GM12875 (cell line): ENCODE data around the gene ZFP36.
A peak's percentile ranks its signal among the peaks of the same experiment; 100 is the strongest.

Experiments
- H3K4me3 ChIP-seq: one replicate; pipeline ENCODE4 v1.5.1; 2011; ENCODE audit warnings: low read depth, low read length, control low read depth
- TF ChIP-seq, protein P1 (sequence below): IDR thresholded peaks from 2 replicates; pipeline ENCODE4 v1.5.1; 2011; ENCODE audit warnings: low read depth, mild to moderate bottlenecking, control low read depth, inconsistent platforms, low read length, moderate library complexity, borderline replicate concordance; ENCODE audit not compliant: insufficient read depth

Gene ZFP36

GRCh38 chr19:39433480-39434079, 26.9 kb downstream of the ZFP36 start:
- TF ChIP-seq, protein P1, sequence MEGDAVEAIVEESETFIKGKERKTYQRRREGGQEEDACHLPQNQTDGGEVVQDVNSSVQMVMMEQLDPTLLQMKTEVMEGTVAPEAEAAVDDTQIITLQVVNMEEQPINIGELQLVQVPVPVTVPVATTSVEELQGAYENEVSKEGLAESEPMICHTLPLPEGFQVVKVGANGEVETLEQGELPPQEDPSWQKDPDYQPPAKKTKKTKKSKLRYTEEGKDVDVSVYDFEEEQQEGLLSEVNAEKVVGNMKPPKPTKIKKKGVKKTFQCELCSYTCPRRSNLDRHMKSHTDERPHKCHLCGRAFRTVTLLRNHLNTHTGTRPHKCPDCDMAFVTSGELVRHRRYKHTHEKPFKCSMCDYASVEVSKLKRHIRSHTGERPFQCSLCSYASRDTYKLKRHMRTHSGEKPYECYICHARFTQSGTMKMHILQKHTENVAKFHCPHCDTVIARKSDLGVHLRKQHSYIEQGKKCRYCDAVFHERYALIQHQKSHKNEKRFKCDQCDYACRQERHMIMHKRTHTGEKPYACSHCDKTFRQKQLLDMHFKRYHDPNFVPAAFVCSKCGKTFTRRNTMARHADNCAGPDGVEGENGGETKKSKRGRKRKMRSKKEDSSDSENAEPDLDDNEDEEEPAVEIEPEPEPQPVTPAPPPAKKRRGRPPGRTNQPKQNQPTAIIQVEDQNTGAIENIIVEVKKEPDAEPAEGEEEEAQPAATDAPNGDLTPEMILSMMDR = no peak

DNA sequence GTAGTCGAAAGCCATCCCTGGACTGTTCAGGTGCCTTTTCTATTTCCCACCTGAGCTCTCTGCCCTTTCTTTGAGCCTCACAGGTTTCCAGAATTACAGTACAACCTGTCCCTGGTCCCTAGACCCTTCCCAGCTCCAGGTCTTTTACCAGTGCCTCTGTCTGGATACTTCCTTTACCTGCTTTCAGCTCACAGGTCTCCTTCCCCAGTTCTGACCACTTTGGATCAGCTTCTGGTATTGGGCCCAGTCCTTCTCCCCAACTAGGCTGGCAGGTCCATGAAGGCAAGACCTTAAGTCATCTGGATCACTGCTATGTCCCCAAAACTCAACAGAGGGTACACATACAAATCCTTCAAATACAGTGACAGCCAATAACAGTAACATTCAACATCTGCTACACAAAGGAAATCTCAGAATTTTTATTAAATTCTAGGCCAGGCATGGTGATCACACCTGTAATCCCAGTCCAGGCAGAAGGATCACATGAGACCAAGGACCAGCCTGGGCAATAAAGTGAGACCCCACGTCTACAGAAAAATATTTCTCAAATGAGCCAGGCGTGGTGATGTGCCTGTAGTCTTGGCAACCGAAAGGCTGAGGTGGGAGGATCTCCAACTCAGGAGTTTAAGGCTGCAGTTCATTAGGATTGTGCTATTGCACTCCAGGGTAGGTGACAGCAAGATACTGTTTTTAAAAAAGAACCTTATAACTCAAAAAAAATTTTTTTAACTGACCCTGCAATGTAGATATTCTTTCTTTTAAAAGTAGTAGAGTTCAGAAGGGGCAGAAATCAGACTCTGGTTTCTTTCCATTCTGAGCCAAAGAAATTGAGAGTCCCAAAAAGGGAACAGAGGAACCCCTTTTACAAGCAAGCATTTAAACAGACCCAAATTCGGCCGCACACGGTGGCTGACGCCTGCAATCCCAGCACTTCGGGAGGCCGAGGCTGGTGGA, 27.8 kb downstream of the ZFP36 start:
- TF ChIP-seq, protein P1 = no peak

More at GRCh38 chr19:39433480-39434079, 26.9 kb downstream of the ZFP36 start:
- no peak overlapping the region for H3K4me3 ChIP-seq

DNA sequence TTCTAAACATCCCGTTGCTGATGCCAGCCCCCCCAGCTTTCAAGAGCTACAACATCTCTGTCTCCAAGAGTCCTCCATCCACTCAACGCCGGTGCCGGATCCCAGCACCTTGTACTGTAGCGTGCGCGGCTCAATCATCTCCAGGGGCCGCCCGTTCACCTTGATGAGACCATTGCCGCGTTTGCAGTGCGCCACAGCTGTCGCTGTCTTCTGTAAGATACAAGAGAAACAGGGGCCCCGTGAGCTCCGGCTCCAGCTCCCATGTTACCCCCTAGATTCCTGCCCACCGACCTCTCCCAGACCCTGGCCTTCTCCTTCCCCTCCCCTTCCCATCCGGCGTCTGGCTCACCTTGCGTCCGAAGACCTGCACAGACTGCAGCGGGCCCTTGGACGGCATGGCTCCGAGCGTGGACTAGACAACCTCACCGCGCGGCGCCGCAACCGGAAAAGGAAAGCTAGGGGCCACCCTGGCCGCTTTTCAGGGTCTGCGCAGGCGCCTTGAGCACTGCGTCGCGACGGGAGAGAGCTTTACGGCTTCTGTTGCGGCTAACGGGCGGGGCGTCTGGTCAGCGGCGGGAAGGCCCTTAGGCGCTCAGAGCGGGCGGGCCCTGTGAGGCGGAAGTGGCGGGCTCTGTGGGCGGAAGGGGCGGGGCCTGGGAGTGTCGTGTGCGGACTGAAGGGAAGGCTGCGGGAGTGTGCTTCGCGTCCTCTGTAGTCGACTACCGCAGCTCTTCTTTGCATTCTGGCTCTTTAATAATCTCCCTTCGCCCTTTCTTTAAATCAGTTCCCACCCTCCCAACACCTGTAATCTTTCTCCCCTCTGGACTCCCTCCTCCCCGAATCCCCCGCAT, 29.1 kb downstream of the ZFP36 start, which contains the start of gene RPS16:
TSS of gene RPS16 (minus strand) at position 451 of the 851 bp plus-strand sequence. CDS start at position 397, 54 bp downstream.
- TF ChIP-seq, protein P1 = no peak
- H3K4me3 ChIP-seq = peak within 1 kb of the TSS; percentile 81

More for the DNA sequence above, 27.8 kb downstream of the ZFP36 start:
- peak overlapping the region; percentile 81 for H3K4me3 ChIP-seq

- peak overlapping the region; percentile 55 for H3K4me3 ChIP-seq
- TF ChIP-seq, protein P1 = no peak
Observed at GRCh38 chr19:39436350-39436716, 29.7 kb downstream of the ZFP36 start.

DNA sequence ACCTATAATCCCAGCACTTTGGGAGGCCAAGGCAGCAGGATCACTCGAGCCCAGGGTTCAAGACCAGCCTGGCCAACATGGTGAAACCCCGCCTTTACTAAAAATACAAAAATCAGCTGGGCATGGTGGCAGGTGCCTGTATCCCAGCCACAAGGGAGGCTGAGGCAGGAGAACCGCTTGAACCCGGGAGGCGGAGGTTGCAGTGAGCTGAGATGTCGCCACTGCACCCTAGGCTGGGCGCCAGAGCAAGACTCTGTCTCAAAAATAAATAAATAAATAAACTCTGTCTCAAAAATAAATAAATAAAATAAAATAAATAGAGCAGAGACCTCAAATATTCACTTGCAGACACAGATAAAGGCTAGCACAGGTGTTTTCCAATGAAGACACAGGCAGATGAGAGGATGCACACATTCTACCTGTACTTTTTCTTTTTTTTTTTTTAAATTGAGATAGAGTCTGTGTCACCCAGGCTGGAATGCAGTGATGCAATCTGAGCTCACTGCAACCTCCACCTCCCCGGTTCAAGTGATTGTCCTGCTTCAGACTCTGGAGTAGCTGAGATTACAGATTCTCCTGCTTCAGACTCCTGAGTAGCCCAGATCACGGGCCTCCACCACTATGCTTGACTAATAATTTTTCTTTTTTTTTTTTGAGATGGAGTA, 31.8 kb downstream of the ZFP36 start:
- no peak overlapping the region for H3K4me3 ChIP-seq
- TF ChIP-seq, protein P1 = no peak

DNA sequence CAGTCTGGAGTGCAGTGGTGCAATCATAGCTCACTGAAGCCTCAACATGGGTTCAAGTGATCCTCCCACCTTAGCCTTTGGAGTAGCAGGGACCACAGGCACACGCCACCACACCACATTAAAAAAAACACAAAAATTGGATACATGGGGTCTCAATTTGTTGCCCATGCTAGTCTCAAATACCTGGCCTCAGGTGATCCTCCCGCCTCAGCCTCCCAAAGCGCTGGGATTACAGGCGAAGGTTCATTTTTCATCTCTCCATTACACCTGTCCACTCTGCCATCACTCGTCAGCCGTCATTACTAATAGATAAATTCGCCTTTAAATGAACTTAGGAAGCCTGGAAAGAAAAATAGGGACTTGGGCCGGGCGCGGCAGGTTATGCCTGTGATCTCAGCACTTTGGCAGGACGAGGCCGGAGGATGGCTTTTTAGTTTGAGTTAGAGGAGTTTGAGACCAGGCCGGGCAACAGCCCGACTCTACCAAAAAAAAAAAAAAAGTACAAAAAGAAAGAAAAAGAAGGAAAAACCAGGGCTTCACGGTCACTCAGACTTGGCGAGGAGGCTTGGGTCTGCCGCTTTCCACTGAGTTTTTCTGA, 38.0 kb downstream of the ZFP36 start:
- peak overlapping the region; percentile 99 for H3K4me3 ChIP-seq
- TF ChIP-seq, protein P1 = no peak
